ENCODE results near the gene MAPT. TPM values are rescaled to one million over a fixed set of nuclear protein-coding genes. Genes with fewer than 3 reads are reported as not detected.
A peak's percentile ranks its signal among the peaks of the same experiment; 100 is the strongest.

The MAPT gene
- total and polyA plus RNA-seq, 2 of the 13 experiments (the other 11 are each of a cell fraction or from before 2014, with no cell fraction given) = 2.1 to 2.8 TPM

GRCh38 chr17:46011711-46012505, 117.6 kb downstream of the MAPT start (continued):
- TF ChIP-seq FOXO4 (CRISPR knock-in tag; conservative IDR thresholded peaks at IDR 0.05) (0 out of 2 replicates have a peak, but pooled peaks have one; percentile 96), ZNF333 (CRISPR knock-in tag; IDR thresholded peaks at IDR 0.05; ENCODE audit: borderline replicate concordance) (no peak), ZBTB39 (CRISPR knock-in tag; IDR thresholded peaks at IDR 0.05) (peak; percentile 76; the same call in 1 of the 2 replicates), ETV5 (CRISPR knock-in tag; IDR thresholded peaks at IDR 0.05; ENCODE audit: borderline replicate concordance) (no peak), ZNF761 (CRISPR knock-in tag; conservative IDR thresholded peaks at IDR 0.05) (no peak), ARID4A (CRISPR knock-in tag; IDR thresholded peaks at IDR 0.05; ENCODE audit: borderline replicate concordance) (peak; percentile 42; the same call in 1 of the 2 replicates), ZNF572 (CRISPR knock-in tag; IDR thresholded peaks at IDR 0.05) (0 out of 2 replicates have a peak, but pooled peaks have one; percentile 36), ZNF441 (CRISPR knock-in tag; IDR thresholded peaks at IDR 0.05; ENCODE audit: borderline replicate concordance) (peak; percentile 55; the same call in 1 of the 2 replicates), ZNF691 (CRISPR knock-in tag; IDR thresholded peaks at IDR 0.05; ENCODE audit: borderline replicate concordance, low read depth) (peak; percentile 46; the same call in 1 of the 2 replicates), GPN1 (CRISPR knock-in tag; IDR thresholded peaks at IDR 0.05; ENCODE audit: borderline replicate concordance) (no peak), MAFG (CRISPR knock-in tag; IDR thresholded peaks at IDR 0.05) (no peak), RXRB (CRISPR knock-in tag; IDR thresholded peaks at IDR 0.05; ENCODE audit: borderline replicate concordance) (0 out of 2 replicates have a peak, but pooled peaks have one; percentile 15), ZFY (CRISPR knock-in tag; IDR thresholded peaks at IDR 0.05) (0 out of 2 replicates have a peak, but pooled peaks have one; percentile 12), ZNF747 (CRISPR knock-in tag; IDR thresholded peaks at IDR 0.05; ENCODE audit: borderline replicate concordance) (peak; percentile 41; the same call in 1 of the 2 replicates), GABPB1 (CRISPR knock-in tag; IDR thresholded peaks at IDR 0.05) (peak; percentile 8; the same call in 1 of the 2 replicates)

Measured in HepG2 (cell line).